Mucosa of gallbladder (tissue), 1 donor: ENCODE data around the gene B3GLCT. TPM values are rescaled to one million over a fixed set of nuclear protein-coding genes. Genes with fewer than 3 reads are reported as not detected.
A peak's percentile ranks its signal among the peaks of the same experiment; 100 is the strongest.
"Not testable (repeated sequence)": the region's sequence is repeated elsewhere in the genome, so short reads cannot be mapped to it uniquely, and the experiment has no call there.

Experiments
- DNase-seq: peaks from one replicate; pipeline ENCODE4 v3.0.0-alpha.2; 2020; ENCODE audit warnings: low spot score
- total RNA-seq: library from RNA; stranded (reverse); gene quantifications from one replicate; pipeline ENCODE4 v1.2.1, GENCODE V29; 2021
- donor health status: DM: no; HTN: no; CAD: no.

The B3GLCT gene
- total RNA-seq, 1 donor from 2014 or later = 3.9 TPM

GRCh38 chr13:31184451-31184850, 15.3 kb upstream of the B3GLCT start:
- no peak for DNase-seq

DNA sequence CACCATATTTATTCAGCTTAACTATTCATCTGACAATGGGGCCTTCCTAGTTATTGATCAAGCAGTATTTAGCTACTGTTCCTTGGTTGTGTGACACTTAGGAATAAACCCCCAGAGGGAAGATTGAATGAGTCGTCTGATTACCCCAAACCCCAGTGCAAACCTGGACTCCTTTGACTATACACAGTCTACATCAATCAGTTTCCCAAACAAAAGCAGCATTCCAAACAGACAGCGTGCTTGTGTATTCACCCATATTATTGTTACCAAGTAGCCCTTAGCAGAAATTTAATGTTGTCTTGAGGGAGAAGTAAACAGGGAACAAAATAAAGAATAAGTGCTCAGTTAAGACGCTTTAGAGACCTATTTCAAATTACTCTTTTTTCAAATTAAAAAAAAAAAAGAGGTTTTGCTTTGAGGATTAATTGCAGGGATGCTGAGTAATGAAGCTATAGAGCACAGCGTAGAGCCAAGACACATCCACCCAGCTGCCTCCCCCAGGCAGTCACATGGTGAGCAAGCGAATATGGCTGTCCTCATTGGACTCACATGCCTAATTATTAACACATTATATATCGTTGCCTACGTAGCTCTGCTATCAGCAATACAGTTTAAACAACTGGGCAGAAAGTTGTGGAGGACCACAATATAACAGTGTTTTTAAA, 14.7 kb upstream of the B3GLCT start:
- no peak for DNase-seq

DNA sequence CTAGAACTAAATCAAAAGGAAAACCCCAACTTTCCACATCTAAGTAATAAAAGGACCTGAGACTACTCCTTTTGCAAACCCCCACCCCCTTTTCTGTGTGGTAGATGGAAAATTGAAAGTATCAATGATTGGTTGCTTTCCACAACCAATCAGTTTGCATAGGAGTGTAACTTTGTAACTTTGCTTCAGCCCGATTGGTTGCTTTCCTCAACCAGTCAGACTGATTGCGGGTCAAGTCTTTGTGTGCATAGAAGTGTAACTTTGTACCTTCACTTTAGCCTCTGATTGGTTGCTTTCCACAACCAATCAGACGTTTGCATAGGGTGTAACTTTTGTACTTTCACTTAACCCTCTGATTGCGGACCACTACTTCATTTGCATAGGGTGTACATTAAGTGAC, 8.0 kb upstream of the B3GLCT start:
- no peak for DNase-seq

GRCh38 chr13:31192306-31192705, 7.5 kb upstream of the B3GLCT start:
- no peak for DNase-seq

DNA sequence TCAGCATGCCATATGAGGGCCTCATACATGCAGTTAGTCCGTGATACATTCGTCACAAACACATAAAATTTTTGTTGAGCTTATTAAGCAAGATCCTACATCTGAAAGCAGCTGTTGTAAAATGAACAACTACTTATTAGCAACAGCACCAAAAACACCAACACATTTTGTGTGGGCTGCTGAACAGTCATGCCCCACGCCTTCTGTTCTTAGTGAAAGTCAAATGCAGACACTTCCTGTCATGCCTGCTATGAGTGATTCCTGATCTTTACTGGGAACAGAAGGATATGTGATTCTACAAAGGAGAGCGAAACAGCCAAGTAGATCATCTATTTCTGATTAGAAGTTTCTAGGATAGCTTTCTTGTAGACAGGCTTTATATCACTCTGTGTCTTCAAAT, 4.2 kb upstream of the B3GLCT start:
- DNase-seq = no peak

- DNase-seq = no peak
These were observed 2.8 kb upstream of the B3GLCT start for GRCh38 chr13:31196992-31197391.

DNA sequence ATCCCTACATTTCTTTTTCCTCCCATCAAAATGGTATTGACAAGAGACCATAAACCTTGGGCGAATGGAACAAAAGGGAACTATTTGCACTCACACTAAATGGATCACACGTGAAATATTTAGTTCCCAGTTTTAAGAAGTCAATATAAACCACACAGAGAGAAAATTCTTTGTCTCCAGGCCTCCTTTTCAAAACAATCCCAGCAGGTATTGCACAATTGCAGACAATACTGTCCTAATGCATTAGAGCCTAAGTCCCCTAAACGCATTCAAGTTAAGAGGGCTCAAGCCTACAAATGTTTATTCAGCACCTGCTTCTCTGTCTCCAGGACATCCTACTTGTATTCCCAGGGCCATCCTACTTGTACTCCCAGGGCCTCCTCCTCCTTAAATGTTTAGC, 1.3 kb upstream of the B3GLCT start:
- DNase-seq = no peak

GRCh38 chr13:31199527-31199848, 287 bp upstream of the B3GLCT start:
- no peak for DNase-seq

GRCh38 chr13:31200637-31200971, 829 bp downstream of the B3GLCT start:
- DNase-seq = peak; percentile 43

- no peak for DNase-seq
These were observed 1.7 kb downstream of the B3GLCT start for GRCh38 chr13:31201341-31202031.

- no peak for DNase-seq
These were observed 4.8 kb downstream of the B3GLCT start for GRCh38 chr13:31204592-31204991.

DNA sequence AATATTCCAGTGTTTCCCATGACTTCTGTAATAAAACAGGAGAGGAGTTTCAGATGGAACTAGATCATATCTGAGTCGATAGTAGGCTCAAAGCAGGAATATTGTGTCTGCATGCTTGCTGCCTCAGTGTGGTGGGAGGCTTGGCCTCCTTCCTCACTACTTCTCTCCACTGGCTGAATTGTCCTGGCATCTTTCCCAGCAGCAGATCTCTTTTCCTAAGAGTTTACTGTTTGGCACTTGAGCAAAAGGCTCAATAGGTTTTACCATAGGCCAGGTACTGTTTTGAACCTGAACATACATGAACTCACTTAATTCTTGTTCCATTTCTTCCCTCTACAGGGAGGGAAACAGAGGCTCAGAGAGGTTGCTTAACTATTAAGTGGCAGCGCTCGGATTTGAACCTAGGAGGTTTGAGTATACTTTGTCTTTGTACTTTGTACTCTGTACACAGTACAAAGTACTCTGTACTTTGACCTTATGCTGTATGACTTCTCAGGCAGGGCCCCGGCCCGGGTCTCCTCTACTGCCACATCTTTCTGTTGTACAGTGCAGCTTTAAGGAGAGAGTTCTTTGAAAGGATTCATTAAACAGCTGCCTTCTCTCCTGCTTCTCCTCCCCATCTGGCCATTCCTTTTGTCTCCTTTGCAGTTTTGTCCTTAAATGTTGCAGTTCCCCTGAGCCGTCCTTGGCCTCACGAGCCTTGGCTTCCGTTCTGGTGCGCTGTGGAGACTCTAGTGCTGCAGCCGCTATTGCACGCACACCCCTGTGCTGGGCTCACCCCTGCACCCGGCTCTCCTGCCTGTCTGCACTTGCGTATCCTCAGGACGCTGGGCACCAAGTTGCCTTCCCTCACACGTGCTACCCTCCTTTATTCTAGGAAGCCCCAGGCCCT, 8.1 kb downstream of the B3GLCT start:
- no peak for DNase-seq

GRCh38 chr13:31208559-31209122, 8.9 kb downstream of the B3GLCT start:
- DNase-seq = no peak

GRCh38 chr13:31209172-31209840, 9.5 kb downstream of the B3GLCT start:
- no peak for DNase-seq

GRCh38 chr13:31209841-31210210, 10.1 kb downstream of the B3GLCT start:
- no peak for DNase-seq

- DNase-seq = no peak
These were observed 14.0 kb downstream of the B3GLCT start for GRCh38 chr13:31213651-31214289.

DNA sequence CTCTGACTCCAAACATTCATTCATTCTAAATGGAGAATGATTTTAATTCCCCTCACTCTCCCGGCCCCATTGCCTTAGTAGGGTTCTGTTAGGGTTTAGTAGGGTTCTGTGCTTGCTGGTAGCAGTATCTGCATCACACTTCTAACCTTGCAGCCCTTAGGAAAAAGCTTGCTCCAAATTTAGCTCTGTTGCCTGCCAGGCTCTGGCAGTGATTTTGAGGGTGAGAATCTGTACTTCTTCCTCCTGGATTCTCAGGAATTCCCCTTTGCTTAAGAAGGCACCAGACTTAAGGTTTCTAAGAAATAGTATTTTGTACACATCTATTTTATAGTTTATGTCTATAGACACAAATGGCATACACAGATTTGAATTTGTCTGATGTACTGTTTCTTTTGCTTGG, 14.7 kb downstream of the B3GLCT start:
- no peak for DNase-seq

- DNase-seq = not testable (repeated sequence)
These were observed 17.1 kb downstream of the B3GLCT start for GRCh38 chr13:31216916-31217315.

DNA sequence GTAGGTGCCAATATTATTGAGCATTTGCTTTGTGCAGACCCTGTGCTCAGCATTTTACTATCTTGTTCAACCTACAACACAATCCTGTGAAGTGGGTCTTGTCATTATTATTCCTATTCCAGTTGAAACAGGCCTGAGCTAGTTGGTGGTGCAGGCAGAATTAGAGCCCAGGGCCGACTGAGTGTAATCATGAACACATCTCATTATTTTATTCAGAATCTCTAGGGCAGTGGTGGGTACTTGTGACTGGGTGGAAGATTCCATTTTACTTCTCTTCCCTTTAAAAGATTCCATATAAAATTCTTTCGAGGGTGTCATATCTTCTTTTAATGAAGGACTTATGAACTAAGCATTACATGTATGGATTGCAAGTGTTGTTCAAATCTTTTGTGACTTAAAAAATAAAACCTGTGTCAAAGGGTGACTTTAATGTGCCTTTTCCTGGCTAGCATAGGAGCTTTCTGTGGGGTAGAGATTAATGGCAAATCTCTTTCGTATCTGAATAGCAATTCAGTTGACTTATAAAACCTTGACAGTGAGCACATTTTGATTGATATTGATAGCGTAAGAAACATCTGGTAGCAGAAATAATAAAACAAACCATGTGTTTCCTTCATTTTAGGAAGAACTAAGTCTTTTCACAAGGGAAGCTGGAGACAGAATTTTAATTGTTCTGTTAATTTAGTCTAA, 20.3 kb downstream of the B3GLCT start:
- no peak for DNase-seq

GRCh38 chr13:31221057-31221456, 21.3 kb downstream of the B3GLCT start:
- DNase-seq = no peak

DNA sequence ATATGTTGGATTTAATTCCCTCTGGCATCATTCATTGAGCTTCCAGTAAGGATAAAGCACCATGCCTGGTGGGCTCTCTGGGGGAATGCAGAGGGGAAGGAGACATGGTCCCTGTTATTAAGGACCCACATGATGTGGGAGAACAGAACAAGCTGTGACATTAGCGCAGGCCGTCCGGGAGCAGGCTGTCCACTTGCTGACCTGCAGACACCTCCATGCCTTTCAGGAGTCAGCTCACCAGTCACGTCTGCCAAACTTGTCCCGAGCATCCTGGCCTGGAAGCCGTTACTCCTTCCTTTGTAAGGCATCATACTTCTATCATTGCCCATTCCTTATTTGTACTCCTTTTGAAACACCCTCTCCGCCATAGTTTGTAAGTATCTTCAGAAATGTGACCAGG, 23.4 kb downstream of the B3GLCT start:
- no peak for DNase-seq
